Stimulated activated CD4-positive, alpha-beta T cell treated with anti-CD3 and anti-CD28 coated beads, Interleukin-1b, Interleukin-23, amount 100 ng/mL, for 48 hours (primary cell): ENCODE measurements around the gene ALAD.

Experiments
- DNase-seq: peaks from one replicate; pipeline ENCODE4 v3.0.0-alpha.2; 2020

The ALAD gene

DNA sequence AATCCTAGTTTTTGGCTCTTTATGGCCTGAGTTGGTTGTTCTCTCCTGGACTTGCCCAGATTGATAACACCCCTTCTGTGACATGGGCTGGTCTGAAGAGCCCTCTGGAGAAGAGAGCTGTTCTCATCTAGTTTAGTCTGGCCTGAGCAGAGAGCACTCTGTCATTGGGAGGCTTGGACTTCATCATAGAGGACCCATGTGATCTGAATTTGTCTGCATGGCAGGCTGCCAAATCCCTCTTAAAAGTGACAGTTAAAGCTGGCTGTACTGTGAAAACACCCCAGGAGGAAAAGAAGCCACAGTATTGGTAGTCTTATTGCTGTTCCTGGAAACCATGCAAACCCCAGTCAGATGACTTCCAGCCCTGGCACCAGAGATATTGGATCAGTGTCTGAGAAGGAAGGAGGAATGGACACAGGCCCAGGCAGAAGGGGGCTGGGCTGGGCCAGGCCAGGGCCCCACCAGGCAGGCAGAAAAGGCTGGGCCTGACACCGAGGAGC, 57.3 kb downstream of the ALAD start:
- no peak for DNase-seq

DNA sequence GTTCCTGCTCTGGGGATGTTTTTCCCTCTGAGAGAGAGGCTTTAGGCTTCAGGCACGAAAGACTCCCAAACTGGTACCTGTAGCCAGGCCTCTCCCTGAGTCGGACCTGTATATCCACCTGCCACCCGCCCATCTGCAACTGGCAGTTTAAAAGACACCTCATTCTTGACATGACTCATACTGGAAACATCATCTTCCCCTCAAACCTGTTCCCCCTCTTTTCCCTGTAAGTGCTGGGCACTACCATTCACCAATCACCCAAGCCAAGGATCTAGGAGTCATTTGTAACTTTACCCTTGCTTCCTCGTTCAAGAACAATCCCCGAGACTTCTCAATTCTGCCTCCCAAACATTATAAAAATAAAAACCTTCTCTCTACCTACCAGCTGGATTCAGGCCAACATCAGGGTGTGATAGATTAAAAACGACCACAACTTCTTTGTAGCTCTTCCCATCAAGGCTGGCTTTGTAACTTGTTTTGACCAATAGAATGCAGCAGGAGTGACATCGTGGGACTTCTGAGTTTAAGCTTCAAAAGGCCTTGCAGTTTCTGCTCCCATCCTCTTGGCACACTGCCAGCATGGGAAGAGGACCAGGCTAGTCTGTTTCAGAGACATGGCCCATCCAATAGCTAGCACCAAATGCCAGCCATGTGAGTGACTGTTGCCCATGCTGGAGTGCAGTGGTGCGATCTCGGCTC, 59.2 kb downstream of the ALAD start:
- no peak for DNase-seq

DNA sequence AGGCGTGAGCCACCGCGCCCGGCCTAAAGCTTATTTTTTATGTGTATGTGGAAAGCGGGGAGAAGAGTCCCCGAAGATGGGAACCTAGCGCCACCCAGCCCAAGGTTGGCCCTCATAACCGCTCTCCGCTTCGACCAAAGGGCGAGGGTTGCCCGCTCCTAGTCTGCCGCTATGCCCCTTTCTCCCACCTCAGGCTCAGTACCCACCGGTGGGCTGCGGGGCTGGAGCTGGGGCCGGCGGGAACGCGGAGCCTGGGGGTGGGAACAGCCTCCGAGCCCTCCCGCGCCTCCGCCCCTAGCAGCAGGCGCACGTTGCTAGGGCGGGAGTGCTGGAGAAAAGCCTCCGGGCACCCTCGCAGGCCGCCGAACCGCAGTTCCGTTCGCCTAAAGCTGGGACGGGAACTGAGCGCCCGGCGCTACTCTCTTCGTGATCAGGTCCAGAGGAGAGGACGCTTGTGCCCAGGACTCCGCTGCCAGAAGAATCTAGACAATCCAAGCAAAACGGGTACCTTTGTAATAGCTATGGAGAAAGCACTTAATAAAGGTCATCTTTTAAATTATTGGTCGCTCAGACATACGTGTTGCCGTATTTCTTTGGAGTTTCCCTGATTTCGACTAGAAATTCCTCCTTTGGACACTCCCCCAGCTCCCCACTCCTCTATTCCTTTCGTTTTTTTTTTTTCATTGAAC, 60.9 kb downstream of the ALAD start, which contains the start of gene WDR31:
WDR31 (minus strand) TSS at position 265 of the 689 bp plus-strand sequence. CDS start 8,253 bp downstream, outside the sequence.
- peak; percentile 84 for DNase-seq

DNA sequence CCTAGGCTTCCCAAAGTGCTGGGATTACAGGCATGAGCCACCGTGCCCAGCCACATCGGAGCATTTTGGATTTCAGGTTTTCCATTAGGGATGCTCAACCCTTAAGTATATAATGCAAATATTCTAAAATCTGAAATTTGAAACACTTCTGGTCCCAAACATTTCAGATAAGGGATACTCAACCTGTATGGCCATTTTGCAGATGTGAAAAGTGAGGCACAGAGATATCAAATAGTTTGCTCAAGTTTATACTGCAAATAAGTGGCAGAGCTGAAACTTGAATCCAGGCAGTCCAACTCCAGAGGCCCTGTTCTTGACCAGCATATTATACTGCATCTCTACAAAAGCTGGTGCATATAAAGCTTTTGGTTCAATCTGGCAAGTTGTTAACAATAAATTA, 63.4 kb downstream of the ALAD start:
- no peak for DNase-seq
